Hematopoietic multipotent progenitor cell treated with erythropoietin and hydrocortisone succinate and interleukin-3 and kit ligand, for 4 days (in vitro differentiated cells): ENCODE results near the gene DHX36.

Experiments used
- DNase-seq: peaks from one replicate; pipeline ENCODE4 v3.0.0-alpha.2; 2015

DHX36 gene

DNA sequence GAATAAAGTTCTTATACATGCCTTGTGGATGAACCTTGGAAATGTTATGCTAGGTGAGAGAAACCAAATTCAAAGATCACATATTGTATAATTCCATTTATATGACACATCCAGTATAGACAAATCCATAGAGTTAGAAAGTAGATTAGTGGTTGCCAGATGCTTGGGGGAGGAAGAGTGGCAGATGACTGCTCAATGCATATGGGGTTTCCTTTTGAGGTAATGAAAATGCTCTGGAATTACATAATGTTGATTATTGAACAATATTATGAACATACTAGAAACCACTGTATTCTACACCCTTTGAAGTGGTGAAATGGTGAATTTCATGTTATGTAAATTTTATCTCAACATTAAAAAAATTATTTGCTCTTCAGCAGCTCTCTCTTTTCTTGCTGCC is 100.8 kb downstream of the DHX36 start:
- no peak for DNase-seq
